ENCODE results near the gene NPIPA8.
"Not testable (repeated sequence)": the region's sequence is repeated elsewhere in the genome, so short reads cannot be mapped to it uniquely, and the experiment has no call there.

DNA sequence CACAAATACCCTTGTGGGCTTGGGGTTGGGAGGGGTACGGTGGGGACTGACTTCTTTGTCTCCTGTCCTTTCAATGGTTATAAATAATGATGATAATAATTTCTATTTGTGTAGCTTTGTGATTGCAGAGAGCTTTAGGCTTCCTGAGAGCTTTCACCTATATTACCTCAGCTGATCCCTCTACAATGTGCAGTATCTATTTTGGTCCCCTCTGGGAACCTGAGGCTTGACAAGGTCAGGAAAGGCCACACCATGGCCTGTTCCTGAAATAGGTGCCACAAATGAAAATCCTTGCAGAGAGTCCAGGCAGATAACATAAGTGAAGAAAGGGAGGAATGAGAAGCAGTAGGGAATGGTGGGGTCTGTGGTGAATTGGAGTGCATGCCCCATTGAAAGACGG is 45.6 kb downstream of the NPIPA8 start:
- TF ChIP-seq RFX5 (IDR thresholded peaks at IDR 0.05; ENCODE audit: low read depth, low read length); CTCF (conservative IDR thresholded peaks at IDR 0.05; ENCODE audit: low read depth, low read length); RCOR1 (IDR thresholded peaks at IDR 0.05; ENCODE audit: insufficient replicate concordance, low read length); SMC3 (IDR thresholded peaks at IDR 0.05; ENCODE audit: low read depth, low read length); POLR2A (IDR thresholded peaks at IDR 0.05; ENCODE audit: low read depth, low read length); MAZ (IDR thresholded peaks at IDR 0.05; ENCODE audit: borderline replicate concordance, low read depth, low read length); FOS (IDR thresholded peaks at IDR 0.05; ENCODE audit: low read depth, low read length); RAD21 (IDR thresholded peaks at IDR 0.05; ENCODE audit: low read length); CHD1 (IDR thresholded peaks at IDR 0.05; ENCODE audit: low read depth, low read length); BHLHE40 (IDR thresholded peaks at IDR 0.05; ENCODE audit: low read depth, low read length): not testable (repeated sequence)

Measured in IMR-90 (cell line).